Activated CD4-positive, alpha-beta T cell treated with anti-CD3 and anti-CD28 coated beads, Interleukin-10, Interleukin-2, amounts not matched to agents 100 ng/mL and 50 ng/mL, durations not matched to agents 16 hours and 8 hours (primary cell): ENCODE data around the gene DPYD.

Experiments used
- DNase-seq: peaks from one replicate; pipeline ENCODE4 v3.0.0-alpha.2; 2020

The DPYD gene

GRCh38 chr1:97123717-97124431 is 797.0 kb downstream of the DPYD start:
- DNase-seq, result no peak

GRCh38 chr1:97120806-97121205 is 800.0 kb downstream of the DPYD start:
- no peak for DNase-seq

DNA sequence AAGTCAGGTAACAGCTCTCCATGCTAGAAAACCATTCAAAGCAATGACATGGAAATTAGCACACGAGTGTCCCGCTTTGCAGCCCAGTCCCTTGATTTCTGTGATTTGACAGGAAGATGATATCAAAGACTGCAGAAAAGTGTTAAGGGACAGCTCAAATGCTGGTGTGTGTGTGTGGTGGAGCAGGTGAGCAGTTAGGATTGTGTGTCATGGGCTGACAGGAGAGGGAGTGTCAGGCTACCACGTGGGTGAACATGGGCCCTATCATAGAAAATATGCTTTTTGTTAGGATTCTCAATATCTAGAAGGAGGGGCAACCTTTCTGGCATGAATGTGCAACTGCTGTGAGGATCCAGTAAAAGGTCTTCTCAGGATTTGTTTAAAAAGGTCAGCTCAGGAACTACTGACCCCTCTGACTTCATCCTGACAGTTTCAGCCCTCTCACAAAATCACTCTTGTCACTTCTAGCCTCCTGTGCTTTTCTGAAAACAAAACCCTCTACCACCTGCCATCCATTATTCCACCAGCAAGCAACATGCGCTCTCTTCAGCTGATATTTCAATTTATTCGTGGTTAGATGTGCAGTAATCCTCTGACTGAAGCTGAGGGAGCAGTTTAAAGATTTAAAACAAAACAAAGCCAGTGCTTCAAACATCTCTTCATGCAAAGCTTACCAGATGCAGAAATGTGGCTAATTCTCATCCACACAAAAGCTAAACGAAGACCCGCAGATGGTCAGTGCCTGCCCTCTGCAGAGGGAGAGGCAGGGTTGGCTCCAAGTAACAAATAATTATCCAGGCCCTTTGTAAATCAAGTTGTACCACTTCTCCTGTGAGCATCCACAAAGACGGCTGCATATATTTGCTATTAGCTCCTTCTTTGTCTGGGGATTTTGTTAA is 801.3 kb downstream of the DPYD start:
- no peak for DNase-seq

DNA sequence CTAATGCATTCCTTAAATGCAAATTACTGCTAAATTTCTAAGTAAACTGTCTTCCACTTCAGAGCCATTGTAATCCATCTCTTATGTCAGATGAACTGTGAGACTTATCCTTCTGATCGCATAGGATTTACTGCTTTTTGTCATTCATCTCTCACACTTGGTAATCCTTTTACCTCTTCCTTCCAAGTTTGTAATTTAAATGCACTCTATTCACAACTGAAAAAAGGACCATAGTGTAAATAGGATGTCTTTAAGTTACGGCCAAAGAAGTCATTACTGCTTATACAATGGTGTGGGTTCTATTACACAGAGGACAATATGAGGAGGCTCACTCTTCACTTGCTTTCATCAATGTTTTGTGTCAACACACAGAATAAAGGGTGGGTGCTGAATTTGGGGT is 806.0 kb downstream of the DPYD start:
- no peak for DNase-seq

- no peak for DNase-seq
Measured at GRCh38 chr1:97112442-97112841, 808.4 kb downstream of the DPYD start.

DNA sequence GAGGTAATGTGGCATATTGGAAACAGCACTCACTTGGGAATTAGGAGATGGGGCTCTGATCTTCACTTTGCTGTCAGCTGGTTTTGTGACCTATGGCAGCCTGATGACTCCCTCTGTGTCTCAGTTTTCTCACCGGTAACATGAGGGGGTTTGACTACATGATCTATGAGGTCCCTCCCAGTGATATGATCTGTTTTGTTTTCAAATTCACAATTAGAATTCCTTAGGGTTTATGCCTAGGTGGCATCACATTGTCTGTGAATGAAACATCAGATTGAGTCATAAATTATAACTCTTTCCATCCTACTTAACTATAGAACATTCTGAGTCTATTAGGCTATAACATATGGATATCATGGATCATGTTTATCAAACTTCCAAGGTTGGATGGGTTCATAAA is 812.7 kb downstream of the DPYD start:
- no peak for DNase-seq

GRCh38 chr1:97105531-97105930 is 815.3 kb downstream of the DPYD start:
- no peak for DNase-seq

DNA sequence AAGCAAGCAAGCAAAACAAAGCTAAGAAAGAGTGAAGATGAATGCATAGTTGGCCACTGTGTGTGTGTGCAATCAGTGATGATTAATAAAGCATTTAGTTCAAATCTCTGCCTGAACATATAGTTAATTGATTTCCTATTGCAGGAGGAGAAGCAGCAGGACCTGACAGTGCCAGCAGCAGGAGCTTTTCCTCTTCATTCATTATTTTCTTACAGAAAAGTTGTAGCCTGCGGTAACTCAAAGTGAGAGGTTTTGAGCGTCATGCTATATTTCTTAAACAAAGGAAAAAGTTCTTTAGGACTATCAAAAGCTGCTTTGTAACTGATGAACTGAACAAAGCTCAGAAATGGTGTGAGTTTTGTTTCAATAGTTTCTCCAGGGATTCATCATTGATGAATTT is 819.3 kb downstream of the DPYD start:
- no peak for DNase-seq

GRCh38 chr1:97097404-97097925 is 823.4 kb downstream of the DPYD start:
- DNase-seq, result no peak

DNA sequence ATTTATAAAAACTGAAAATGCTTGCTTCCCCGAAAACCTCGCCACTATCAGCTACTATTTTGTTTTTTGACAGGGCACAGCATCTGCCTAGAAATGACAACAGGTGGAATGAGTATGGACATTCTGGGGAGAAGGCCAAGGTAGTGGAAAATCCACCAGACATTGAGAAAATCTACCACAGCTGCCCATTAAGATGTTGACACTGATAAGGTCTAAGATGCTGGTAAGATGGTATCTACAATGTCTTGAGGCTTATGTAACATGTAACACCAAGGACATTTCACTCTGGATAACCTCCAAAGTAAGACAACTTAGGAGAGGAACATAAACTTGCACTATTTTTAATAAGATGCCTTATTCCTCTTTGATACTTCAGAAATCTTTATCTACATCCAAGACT is 825.1 kb downstream of the DPYD start:
- DNase-seq, result no peak

DNA sequence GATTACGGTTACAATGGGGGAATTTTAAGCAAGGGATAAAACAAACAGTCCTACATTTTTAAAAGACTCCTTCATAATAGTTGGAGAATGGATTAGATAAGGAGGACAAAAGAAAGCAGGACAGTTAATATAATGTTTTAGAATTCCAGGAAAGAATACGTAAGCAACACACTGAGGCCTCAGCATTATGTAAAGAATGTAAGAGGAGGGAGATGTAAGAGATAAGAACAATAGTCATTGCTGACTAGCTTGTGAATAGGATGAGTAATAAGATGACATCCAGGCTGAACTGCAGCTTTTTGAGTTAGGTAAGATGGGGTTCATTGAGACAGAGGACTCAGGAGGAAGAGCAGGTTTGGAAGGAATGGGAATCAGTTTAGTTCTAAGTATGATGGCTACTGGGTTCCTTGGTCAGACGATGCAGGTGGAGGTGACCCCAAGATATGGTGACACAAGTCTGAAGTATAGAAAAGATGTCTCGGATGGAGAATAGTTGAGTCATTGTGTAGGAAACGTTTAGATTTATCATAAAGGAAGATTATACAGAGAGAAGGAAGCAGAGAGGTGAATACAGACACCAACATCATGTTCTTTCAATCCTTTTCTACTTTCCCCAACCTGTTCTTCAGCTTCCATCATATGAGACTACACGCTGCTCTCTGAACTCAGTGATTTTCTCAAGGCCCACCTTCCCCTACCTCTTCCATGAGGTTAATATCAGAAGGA is 826.4 kb downstream of the DPYD start:
- peak; percentile 17 for DNase-seq

GRCh38 chr1:97093741-97094140 is 827.1 kb downstream of the DPYD start:
- DNase-seq, result no peak

GRCh38 chr1:97092824-97093223 is 828.0 kb downstream of the DPYD start:
- no peak for DNase-seq

- DNase-seq, result no peak
Measured at GRCh38 chr1:97091679-97092078, 829.2 kb downstream of the DPYD start.

DNA sequence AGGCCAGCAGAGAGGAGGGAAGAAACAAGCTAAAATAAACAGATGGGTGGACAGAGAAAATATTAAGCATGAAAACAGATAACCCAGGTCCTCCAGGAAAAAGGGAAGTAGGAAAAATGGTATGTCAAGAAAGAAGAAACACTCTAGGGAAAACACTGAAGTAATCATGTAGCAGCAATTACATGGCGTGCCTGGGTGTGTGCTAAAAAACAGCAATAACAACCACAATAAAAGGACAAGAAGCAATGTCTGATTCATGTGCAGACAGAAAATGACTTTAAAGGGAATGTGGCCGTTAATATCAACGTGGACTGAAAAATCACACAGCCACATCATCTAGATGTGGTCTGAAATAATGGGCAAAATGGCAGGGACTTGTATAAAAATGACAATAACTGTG is 829.6 kb downstream of the DPYD start:
- no peak for DNase-seq

GRCh38 chr1:97090725-97091124 is 830.1 kb downstream of the DPYD start:
- no peak for DNase-seq

- DNase-seq, result no peak
Measured at GRCh38 chr1:97089173-97089572, 831.7 kb downstream of the DPYD start.

- DNase-seq, result no peak
Measured at GRCh38 chr1:97088391-97088790, 832.4 kb downstream of the DPYD start.

DNA sequence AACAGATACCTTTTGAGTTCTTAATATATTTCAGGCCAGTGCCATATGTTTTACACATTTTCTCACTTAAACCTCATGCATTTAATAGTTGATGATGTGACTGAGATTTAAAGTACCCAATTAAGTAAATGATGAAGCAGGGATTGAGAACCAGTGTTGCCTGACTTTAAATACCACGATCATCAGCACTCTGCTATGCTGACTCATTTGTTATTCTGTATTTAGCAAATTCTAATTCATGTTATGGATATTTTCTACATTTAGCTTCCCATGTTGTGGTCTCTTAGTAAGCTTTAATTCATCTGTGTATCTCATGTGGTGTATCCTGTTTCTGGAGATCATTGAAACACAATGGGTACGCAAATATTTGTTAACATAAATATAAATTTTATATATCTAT is 836.3 kb downstream of the DPYD start:
- DNase-seq, result no peak

DNA sequence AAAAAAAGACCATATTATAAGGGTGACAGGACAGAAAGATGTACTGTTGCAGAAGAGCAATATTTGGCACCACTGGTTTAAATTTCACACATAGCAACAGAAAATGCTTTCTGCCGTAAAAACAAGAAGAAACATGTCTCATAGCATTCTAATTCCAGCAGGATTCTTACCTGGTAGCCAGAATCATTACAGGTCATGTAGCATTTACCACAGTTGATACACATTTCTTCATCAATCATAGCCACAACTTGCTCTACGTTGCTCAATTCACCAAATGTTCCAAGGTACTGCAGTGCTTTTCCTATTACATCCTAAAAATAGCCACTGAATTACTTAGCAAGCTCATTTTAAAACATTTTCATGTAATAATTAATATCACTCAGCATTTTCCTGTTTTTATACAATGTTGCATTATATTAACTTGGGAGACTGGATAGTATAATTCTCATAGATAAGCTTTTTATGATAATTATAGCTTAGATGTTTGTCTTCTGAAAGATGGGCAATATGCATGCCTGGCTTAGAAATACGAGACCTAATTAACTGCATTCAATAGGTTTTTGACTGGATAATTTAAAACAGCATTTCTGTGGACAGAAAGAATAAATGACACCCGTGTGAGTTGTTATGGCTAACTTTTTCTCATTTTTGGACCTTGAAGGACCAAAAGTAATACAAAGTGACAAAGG is 838.5 kb downstream of the DPYD start:
- DNase-seq, result no peak

DNA sequence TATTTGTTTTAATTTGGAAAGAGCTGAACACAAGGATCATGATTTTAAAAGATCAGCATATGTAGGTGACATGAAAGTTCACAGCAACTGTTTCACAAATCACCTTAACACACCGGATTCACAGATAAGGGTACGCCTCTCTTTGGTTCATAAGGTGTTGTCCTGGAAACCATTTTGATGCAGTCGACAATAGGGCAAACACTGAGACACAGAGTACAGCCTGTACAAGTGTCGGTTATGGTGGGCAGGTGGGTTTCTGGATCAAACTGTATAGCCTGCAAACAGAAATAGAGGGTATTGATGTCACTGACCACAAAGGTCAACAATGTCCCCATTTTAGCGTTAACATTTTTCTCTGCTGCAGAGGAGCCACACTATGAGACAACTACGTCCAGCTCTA is 842.0 kb downstream of the DPYD start:
- no peak for DNase-seq

GRCh38 chr1:97077221-97077620 is 843.6 kb downstream of the DPYD start:
- no peak for DNase-seq

GRCh38 chr1:97074771-97075170 is 846.1 kb downstream of the DPYD start:
- DNase-seq, result no peak
